ENCODE results near the gene MAPK8IP3.
"Not testable (repeated sequence)": the region's sequence is repeated elsewhere in the genome, so short reads cannot be mapped to it uniquely, and the experiment has no call there.

MAPK8IP3 gene

GRCh38 chr16:1729026-1729425, 23.0 kb downstream of the MAPK8IP3 start:
- DNase-seq: no peak

GRCh38 chr16:1729445-1729844, 23.4 kb downstream of the MAPK8IP3 start:
- intact Hi-C loops (cut with DNase I): no loop called here
- DNase-seq: no peak

More at GRCh38 chr16:1729026-1729425, 23.0 kb downstream of the MAPK8IP3 start:
- intact Hi-C loops (cut with DNase I): no loop called here

GRCh38 chr16:1731073-1731472, 25.1 kb downstream of the MAPK8IP3 start:
- peak in 9 of 42 donors; percentile 33 to 61 (median 49) for DNase-seq
- intact Hi-C loops (cut with DNase I): no loop called here

- DNase-seq: no peak
- intact Hi-C loops (cut with DNase I): no loop called here
Observed at GRCh38 chr16:1731603-1732002, 25.6 kb downstream of the MAPK8IP3 start.

GRCh38 chr16:1732071-1732470, 26.1 kb downstream of the MAPK8IP3 start:
- no peak for DNase-seq
- intact Hi-C loops (cut with DNase I): no loop called here

- DNase-seq: peak in 16 of 42 donors; percentile 17 to 56 (median 30)
- intact Hi-C loops (cut with DNase I): not testable (repeated sequence)
Observed at GRCh38 chr16:1732551-1732987, 26.6 kb downstream of the MAPK8IP3 start.

GRCh38 chr16:1734123-1734522, 28.1 kb downstream of the MAPK8IP3 start:
- intact Hi-C loops (cut with DNase I): no loop called here
- no peak for DNase-seq

- no peak for DNase-seq
- intact Hi-C loops (cut with DNase I): no loop called here
Observed at GRCh38 chr16:1734816-1735215, 28.8 kb downstream of the MAPK8IP3 start.

GRCh38 chr16:1740234-1740633, 34.2 kb downstream of the MAPK8IP3 start:
- intact Hi-C loops (cut with DNase I): no loop called here

GRCh38 chr16:1740781-1741490, 34.9 kb downstream of the MAPK8IP3 start:
- no peak for DNase-seq
- intact Hi-C loops (cut with DNase I): no loop called here

More at GRCh38 chr16:1740234-1740633, 34.2 kb downstream of the MAPK8IP3 start:
- DNase-seq: no peak

- intact Hi-C loops (cut with DNase I): no loop called here
Observed at GRCh38 chr16:1741553-1742165, 35.7 kb downstream of the MAPK8IP3 start.

GRCh38 chr16:1743376-1744337, 37.7 kb downstream of the MAPK8IP3 start:
- no peak for DNase-seq
- intact Hi-C loops (cut with DNase I): no loop called here

More at GRCh38 chr16:1741553-1742165, 35.7 kb downstream of the MAPK8IP3 start:
- no peak for DNase-seq

- no peak for DNase-seq
- intact Hi-C loops (cut with DNase I): no loop called here
Observed at GRCh38 chr16:1744338-1744840, 38.4 kb downstream of the MAPK8IP3 start.

GRCh38 chr16:1745181-1745899, 39.3 kb downstream of the MAPK8IP3 start:
- intact Hi-C loops (cut with DNase I): no loop called here
- DNase-seq: no peak

- DNase-seq: no peak
- intact Hi-C loops (cut with DNase I): no loop called here
Observed at GRCh38 chr16:1745900-1746692, 40.1 kb downstream of the MAPK8IP3 start.

GRCh38 chr16:1746693-1747195, 40.7 kb downstream of the MAPK8IP3 start:
- intact Hi-C loops (cut with DNase I): no loop called here
- no peak for DNase-seq

- DNase-seq: no peak
- intact Hi-C loops (cut with DNase I): no loop called here
Observed at GRCh38 chr16:1747934-1748333, 41.9 kb downstream of the MAPK8IP3 start.

All from head of caudate nucleus (tissue), 42 donors.